Measurements from ENCODE around the gene NLRP14.

- TF ChIP-seq TAF1 (IDR thresholded peaks at IDR 0.05; ENCODE audit: borderline replicate concordance, low read depth, low read length) = no peak
- TF ChIP-seq POLR2AphosphoS5 (IDR thresholded peaks at IDR 0.05; ENCODE audit: low read depth, low read length) = no peak
Observed at GRCh38 chr11:7072401-7073028, 52.2 kb downstream of the NLRP14 start.
